ENCODE measurements around the gene EPB41. TPM values are rescaled to one million over a fixed set of nuclear protein-coding genes. Genes with fewer than 3 reads are reported as not detected.

Gene EPB41
- total RNA-seq, 2 experiments from 2014 or later: 163 to 198 TPM

- CTCF ChIA-PET: no interaction called here
- POLR2A ChIA-PET: no interaction called here
- H3K27ac Mint-ChIP-seq: no peak overlapping the region
These were observed 203.0 kb downstream of the EPB41 start for GRCh38 chr1:29117381-29117780.

GRCh38 chr1:29119121-29119929 is 205.0 kb downstream of the EPB41 start:
- ChIA-PET POLR2A (no interaction called here), CTCF (interaction anchor here (0.6 to 1.4 kb wide), 2 partner anchors 12 to 37 kb away, joined by 3 to 4 read pairs; no protein-coding TSS in a partner anchor)
- no peak overlapping the region for H3K27ac Mint-ChIP-seq
- H3K4me1 Mint-ChIP-seq: peaks cover 6% of the 10 kb centered on the region
- H3K9me3 Mint-ChIP-seq: no peaks in the 10 kb centered on the region
- no peak for DNase-seq
- peaks cover 20% of the 10 kb centered on the region for H3K27me3 Mint-ChIP-seq
- peaks cover 43% of the 10 kb centered on the region for H3K36me3 Mint-ChIP-seq (ENCODE audit: low read depth)
- no peak overlapping the region for H3K4me3 Mint-ChIP-seq

More at GRCh38 chr1:29117381-29117780, 203.0 kb downstream of the EPB41 start:
- Mint-ChIP-seq H3K27me3 (peaks cover 12% of the 10 kb centered on the region), H3K4me1 (no peaks in the 10 kb centered on the region), H3K4me3 (no peak overlapping the region), H3K9me3 (no peaks in the 10 kb centered on the region), H3K36me3 (ENCODE audit: low read depth) (peaks cover 57% of the 10 kb centered on the region)
- no peak for DNase-seq

- H3K4me1 Mint-ChIP-seq: peaks cover 7% of the 10 kb centered on the region
- no peak for DNase-seq
- ChIA-PET CTCF (interaction anchor here (1.0 to 2.9 kb wide), 5 partner anchors 11 to 243 kb away, joined by 3 to 11 read pairs (median 4); no protein-coding TSS in a partner anchor), POLR2A (no interaction called here)
- no peak overlapping the region for H3K4me3 Mint-ChIP-seq
- H3K27ac Mint-ChIP-seq: no peak overlapping the region
- H3K27me3 Mint-ChIP-seq: peaks cover 24% of the 10 kb centered on the region
- H3K9me3 Mint-ChIP-seq: no peaks in the 10 kb centered on the region
- H3K36me3 Mint-ChIP-seq (ENCODE audit: low read depth): peaks cover 40% of the 10 kb centered on the region
These were observed 206.0 kb downstream of the EPB41 start for GRCh38 chr1:29120367-29120766.

- Mint-ChIP-seq H3K27ac (no peak overlapping the region), H3K27me3 (peaks cover 30% of the 10 kb centered on the region), H3K36me3 (ENCODE audit: low read depth) (peaks cover 37% of the 10 kb centered on the region), H3K4me3 (no peak overlapping the region), H3K9me3 (no peaks in the 10 kb centered on the region), H3K4me1 (peaks cover 9% of the 10 kb centered on the region)
- ChIA-PET CTCF (interaction anchor here (1.0 to 2.9 kb wide), 6 partner anchors 10 to 244 kb away, joined by 3 to 11 read pairs (median 4); no protein-coding TSS in a partner anchor), POLR2A (no interaction called here)
- DNase-seq: peak; percentile 69
These were observed 206.6 kb downstream of the EPB41 start for GRCh38 chr1:29120947-29121485.

- Mint-ChIP-seq H3K9me3 (no peaks in the 10 kb centered on the region), H3K27ac (no peak overlapping the region), H3K4me1 (peaks cover 9% of the 10 kb centered on the region), H3K36me3 (ENCODE audit: low read depth) (peaks cover 32% of the 10 kb centered on the region), H3K4me3 (no peak overlapping the region), H3K27me3 (peaks cover 34% of the 10 kb centered on the region)
- no peak for DNase-seq
- ChIA-PET CTCF (interaction anchor here (0.7 to 2.9 kb wide), 8 partner anchors 9 to 240 kb away, joined by 3 to 11 read pairs (median 4); no protein-coding TSS in a partner anchor), POLR2A (interaction anchor here (0.5 kb wide), 1 partner anchor 479 kb away, joined by 5 read pairs; no protein-coding TSS in a partner anchor)
These were observed 207.2 kb downstream of the EPB41 start for GRCh38 chr1:29121516-29121935.

- H3K36me3 Mint-ChIP-seq (ENCODE audit: low read depth): peaks cover 26% of the 10 kb centered on the region
- DNase-seq: no peak
- peaks cover 9% of the 10 kb centered on the region for H3K4me1 Mint-ChIP-seq
- ChIA-PET POLR2A (interaction anchor here (0.5 kb wide), 1 partner anchor 480 kb away, joined by 5 read pairs; no protein-coding TSS in a partner anchor), CTCF (interaction anchor here (0.7 to 2.9 kb wide), 7 partner anchors 9 to 240 kb away, joined by 3 to 11 read pairs (median 3); no protein-coding TSS in a partner anchor)
- H3K9me3 Mint-ChIP-seq: no peaks in the 10 kb centered on the region
- H3K27ac Mint-ChIP-seq: no peak overlapping the region
- no peak overlapping the region for H3K4me3 Mint-ChIP-seq
- H3K27me3 Mint-ChIP-seq: peaks cover 35% of the 10 kb centered on the region
These were observed 207.7 kb downstream of the EPB41 start for GRCh38 chr1:29121936-29122681.

GRCh38 chr1:29122682-29123052 is 208.3 kb downstream of the EPB41 start:
- POLR2A ChIA-PET: no interaction called here

GRCh38 chr1:29123053-29123886 is 208.9 kb downstream of the EPB41 start:
- Mint-ChIP-seq H3K9me3 (no peaks in the 10 kb centered on the region), H3K36me3 (ENCODE audit: low read depth) (peaks cover 18% of the 10 kb centered on the region), H3K4me1 (peaks cover 9% of the 10 kb centered on the region), H3K4me3 (peak overlapping the region; percentile 45), H3K27me3 (peaks cover 35% of the 10 kb centered on the region), H3K27ac (no peak overlapping the region)
- ChIA-PET CTCF (interaction anchor here (1.0 to 2.9 kb wide), 6 partner anchors 8 to 242 kb away, joined by 3 to 11 read pairs (median 4); no protein-coding TSS in a partner anchor), POLR2A (no interaction called here)
- DNase-seq: no peak

More at GRCh38 chr1:29122682-29123052, 208.3 kb downstream of the EPB41 start:
- CTCF ChIA-PET: interaction anchor here (1.7 to 2.9 kb wide), 3 partner anchors 9 to 241 kb away, joined by 5 to 11 read pairs (median 8); no protein-coding TSS in a partner anchor
- H3K9me3 Mint-ChIP-seq: no peaks in the 10 kb centered on the region
- no peak overlapping the region for H3K4me3 Mint-ChIP-seq
- peaks cover 21% of the 10 kb centered on the region for H3K36me3 Mint-ChIP-seq (ENCODE audit: low read depth)
- peaks cover 9% of the 10 kb centered on the region for H3K4me1 Mint-ChIP-seq
- no peak overlapping the region for H3K27ac Mint-ChIP-seq
- H3K27me3 Mint-ChIP-seq: peaks cover 35% of the 10 kb centered on the region
- no peak for DNase-seq

DNA sequence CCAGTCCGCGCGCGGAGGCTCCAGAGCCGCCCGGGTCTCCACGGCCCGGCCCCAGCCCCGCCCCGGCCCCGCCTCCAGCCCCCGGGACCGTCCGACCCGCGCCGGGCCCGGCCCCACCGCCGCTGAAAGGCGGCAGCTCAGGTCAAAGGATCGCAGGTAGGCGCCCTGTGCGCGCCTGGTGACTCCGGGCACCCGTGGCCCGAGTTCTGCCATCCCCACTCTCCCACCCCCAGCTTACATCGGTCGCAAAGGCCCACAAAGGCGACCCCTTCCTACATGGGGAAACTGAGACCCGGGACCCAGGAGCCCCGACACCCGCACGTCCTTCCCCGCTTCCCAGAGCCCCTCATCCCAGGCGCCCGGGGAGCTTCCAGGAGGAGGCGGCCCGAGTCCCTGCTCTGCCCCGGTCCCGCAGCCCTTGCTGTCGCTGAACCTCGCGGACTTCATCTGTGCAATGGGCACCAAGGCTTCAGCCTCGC is 209.6 kb downstream of the EPB41 start, which contains the start of gene TMEM200B:
Gene TMEM200B (minus strand): TSS at position 17 of the 479 bp plus-strand sequence. CDS start 2,075 bp downstream, outside the sequence.
- H3K27ac Mint-ChIP-seq: no peak within 1 kb of the TSS
- H3K9me3 Mint-ChIP-seq: no peaks in the 10 kb centered on the region
- ChIA-PET CTCF (interaction anchor here (0.6 to 1.4 kb wide), 5 partner anchors 9 to 247 kb away, joined by 3 to 4 read pairs (median 3); no protein-coding TSS in a partner anchor), POLR2A (no interaction called here)
- H3K4me1 Mint-ChIP-seq: peaks cover 9% of the 10 kb centered on the region
- H3K36me3 Mint-ChIP-seq (ENCODE audit: low read depth): peaks cover 12% of the 10 kb centered on the region
- DNase-seq: no peak
- H3K27me3 Mint-ChIP-seq: peaks cover 35% of the 10 kb centered on the region
- peak within 1 kb of the TSS; percentile 63 for H3K4me3 Mint-ChIP-seq

- DNase-seq: peak; percentile 60
- CTCF ChIA-PET: interaction anchor here (0.5 to 1.4 kb wide), 6 partner anchors 9 to 248 kb away, joined by 3 to 4 read pairs (median 3); no protein-coding TSS in a partner anchor
- Mint-ChIP-seq H3K4me1 (peaks cover 9% of the 10 kb centered on the region), H3K27ac (no peak overlapping the region), H3K36me3 (ENCODE audit: low read depth) (peaks cover 8% of the 10 kb centered on the region), H3K9me3 (no peaks in the 10 kb centered on the region), H3K4me3 (peak overlapping the region; percentile 63), H3K27me3 (peaks cover 35% of the 10 kb centered on the region)
- POLR2A ChIA-PET: no interaction called here
These were observed 210.2 kb downstream of the EPB41 start for GRCh38 chr1:29124366-29125236.

DNA sequence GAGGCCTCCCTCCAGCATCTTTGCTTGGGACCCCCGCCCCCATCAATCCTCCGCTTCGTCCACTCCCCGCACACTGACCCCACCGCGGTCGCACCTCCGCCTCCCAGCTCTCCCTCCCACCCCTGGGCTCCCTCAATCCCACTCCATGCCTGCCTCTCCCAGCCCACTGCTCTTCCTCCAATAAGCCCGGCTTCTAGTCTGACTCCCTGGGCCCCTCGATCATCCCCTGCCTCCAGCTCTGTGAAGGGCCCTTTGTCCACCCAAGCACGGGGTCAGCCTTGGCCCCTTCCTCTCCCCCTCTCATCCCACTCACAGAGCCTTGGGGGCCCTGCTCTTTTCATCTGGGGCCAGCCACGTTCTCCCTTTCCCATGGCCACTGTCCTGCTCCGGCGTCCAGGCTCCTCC is 210.9 kb downstream of the EPB41 start:
- ChIA-PET CTCF (interaction anchor here (0.5 to 1.2 kb wide), 2 partner anchors 16 to 249 kb away, joined by 3 read pairs; no protein-coding TSS in a partner anchor), POLR2A (no interaction called here)
- peaks cover 9% of the 10 kb centered on the region for H3K4me1 Mint-ChIP-seq
- peak overlapping the region; percentile 56 for H3K4me3 Mint-ChIP-seq
- no peak for DNase-seq
- H3K27me3 Mint-ChIP-seq: peaks cover 32% of the 10 kb centered on the region
- no peak overlapping the region for H3K27ac Mint-ChIP-seq
- peaks cover 2% of the 10 kb centered on the region for H3K36me3 Mint-ChIP-seq (ENCODE audit: low read depth)
- H3K9me3 Mint-ChIP-seq: no peaks in the 10 kb centered on the region
